PFSK-1 (cell line): ENCODE results near the gene AGFG2. TPM values are rescaled to one million over a fixed set of nuclear protein-coding genes. Genes with fewer than 3 reads are reported as not detected.

Source experiments
- FOXP2 ChIP-seq: optimal IDR thresholded peaks from 2 replicates; pipeline ENCODE3; 2011; ENCODE audit warnings: borderline replicate concordance, control low read depth, inconsistent platforms; ENCODE audit not compliant: insufficient read depth; ENCODE audit errors: extremely low read length, extremely low read depth
- POLR2AphosphoS5 ChIP-seq: IDR thresholded peaks from 2 replicates; pipeline ENCODE4 v1.6.1; 2012; ENCODE audit warnings: low read depth, mild to moderate bottlenecking, control low read depth, low read length, moderate library complexity
- SIN3A ChIP-seq: IDR thresholded peaks from 2 replicates; pipeline ENCODE4 v1.6.1; 2012; ENCODE audit warnings: mild to moderate bottlenecking, low read length, moderate library complexity, borderline replicate concordance; ENCODE audit not compliant: insufficient read depth
- TAF1 ChIP-seq: IDR thresholded peaks from 2 replicates; pipeline ENCODE4 v1.6.1; 2012; ENCODE audit warnings: low read length, control low read depth, borderline replicate concordance; ENCODE audit not compliant: insufficient read depth
- polyA plus RNA-seq: library from polyadenylated mRNA; unstranded; fragments of >200 nt; gene quantifications from one replicate; pipeline ENCODE4 v1.2.1, GENCODE V29; 2012; ENCODE audit warnings: low read depth, missing spikeins; ENCODE audit not compliant: insufficient read length
- TF ChIP-seq, protein P1 (sequence below), 2 experiments: IDR thresholded peaks; 2 replicates each; pipeline versions ENCODE4 v1.6.1 to v1.8.0; 2011 to 2012; ENCODE audit warnings: low read depth in 2 of 2, low read length in 2 of 2, control low read depth in 1 of 2, inconsistent platforms in 1 of 2, mild to moderate bottlenecking in 1 of 2, moderate library complexity in 1 of 2; ENCODE audit not compliant: insufficient read depth in 1 of 2

AGFG2 gene, protein sequence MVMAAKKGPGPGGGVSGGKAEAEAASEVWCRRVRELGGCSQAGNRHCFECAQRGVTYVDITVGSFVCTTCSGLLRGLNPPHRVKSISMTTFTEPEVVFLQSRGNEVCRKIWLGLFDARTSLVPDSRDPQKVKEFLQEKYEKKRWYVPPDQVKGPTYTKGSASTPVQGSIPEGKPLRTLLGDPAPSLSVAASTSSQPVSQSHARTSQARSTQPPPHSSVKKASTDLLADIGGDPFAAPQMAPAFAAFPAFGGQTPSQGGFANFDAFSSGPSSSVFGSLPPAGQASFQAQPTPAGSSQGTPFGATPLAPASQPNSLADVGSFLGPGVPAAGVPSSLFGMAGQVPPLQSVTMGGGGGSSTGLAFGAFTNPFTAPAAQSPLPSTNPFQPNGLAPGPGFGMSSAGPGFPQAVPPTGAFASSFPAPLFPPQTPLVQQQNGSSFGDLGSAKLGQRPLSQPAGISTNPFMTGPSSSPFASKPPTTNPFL
- polyA plus RNA-seq, result 29.7 TPM

DNA sequence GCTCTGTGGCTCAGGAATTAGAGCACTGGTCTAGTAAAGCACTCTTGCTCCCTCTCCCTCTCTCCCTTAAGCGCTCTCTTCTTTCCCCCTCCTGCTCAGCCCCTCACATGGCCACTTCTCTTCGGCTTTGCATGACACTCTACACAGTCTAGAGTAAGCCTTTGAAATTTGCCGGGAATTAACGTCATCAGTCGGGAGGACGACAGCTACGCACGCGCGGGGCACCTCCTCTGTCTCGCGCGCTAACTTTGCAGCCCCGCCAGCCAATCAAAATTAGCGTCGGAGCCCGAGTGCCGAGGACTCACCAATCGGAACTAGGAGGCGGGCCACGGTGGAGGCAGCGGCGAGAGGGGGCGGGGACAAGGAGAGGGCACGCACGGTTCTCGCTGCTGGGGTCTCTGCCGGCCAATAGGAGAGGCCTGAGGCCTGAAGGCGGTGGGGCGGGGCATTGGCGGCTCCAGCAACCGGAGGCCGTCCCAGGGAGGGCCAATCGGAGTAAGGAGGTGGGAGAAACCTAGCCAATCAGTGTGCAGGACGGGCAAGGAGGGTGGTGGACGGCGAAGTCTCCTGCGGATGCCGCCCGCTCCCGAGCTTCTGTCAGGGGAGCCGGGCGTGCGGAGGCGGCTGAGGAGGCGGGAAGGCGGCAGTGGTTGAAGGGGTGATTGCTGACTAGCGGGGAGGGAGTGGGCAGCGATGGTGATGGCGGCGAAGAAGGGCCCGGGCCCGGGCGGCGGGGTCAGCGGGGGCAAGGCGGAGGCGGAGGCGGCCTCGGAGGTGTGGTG is at the start of gene AGFG2:
TSS of gene AGFG2 (plus strand) at position 550 of the 782 bp plus-strand sequence. CDS start at position 694, 144 bp downstream.
- TF ChIP-seq FOXP2, result no peak
- TF ChIP-seq SIN3A, result peak; percentile 97
- TF ChIP-seq POLR2AphosphoS5, result peak; percentile 73
- peak; percentile 65 for TF ChIP-seq TAF1
- TF ChIP-seq, protein P1, sequence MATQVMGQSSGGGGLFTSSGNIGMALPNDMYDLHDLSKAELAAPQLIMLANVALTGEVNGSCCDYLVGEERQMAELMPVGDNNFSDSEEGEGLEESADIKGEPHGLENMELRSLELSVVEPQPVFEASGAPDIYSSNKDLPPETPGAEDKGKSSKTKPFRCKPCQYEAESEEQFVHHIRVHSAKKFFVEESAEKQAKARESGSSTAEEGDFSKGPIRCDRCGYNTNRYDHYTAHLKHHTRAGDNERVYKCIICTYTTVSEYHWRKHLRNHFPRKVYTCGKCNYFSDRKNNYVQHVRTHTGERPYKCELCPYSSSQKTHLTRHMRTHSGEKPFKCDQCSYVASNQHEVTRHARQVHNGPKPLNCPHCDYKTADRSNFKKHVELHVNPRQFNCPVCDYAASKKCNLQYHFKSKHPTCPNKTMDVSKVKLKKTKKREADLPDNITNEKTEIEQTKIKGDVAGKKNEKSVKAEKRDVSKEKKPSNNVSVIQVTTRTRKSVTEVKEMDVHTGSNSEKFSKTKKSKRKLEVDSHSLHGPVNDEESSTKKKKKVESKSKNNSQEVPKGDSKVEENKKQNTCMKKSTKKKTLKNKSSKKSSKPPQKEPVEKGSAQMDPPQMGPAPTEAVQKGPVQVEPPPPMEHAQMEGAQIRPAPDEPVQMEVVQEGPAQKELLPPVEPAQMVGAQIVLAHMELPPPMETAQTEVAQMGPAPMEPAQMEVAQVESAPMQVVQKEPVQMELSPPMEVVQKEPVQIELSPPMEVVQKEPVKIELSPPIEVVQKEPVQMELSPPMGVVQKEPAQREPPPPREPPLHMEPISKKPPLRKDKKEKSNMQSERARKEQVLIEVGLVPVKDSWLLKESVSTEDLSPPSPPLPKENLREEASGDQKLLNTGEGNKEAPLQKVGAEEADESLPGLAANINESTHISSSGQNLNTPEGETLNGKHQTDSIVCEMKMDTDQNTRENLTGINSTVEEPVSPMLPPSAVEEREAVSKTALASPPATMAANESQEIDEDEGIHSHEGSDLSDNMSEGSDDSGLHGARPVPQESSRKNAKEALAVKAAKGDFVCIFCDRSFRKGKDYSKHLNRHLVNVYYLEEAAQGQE (IDR thresholded peaks at IDR 0.05; ENCODE audit: insufficient read depth in 1 of 2, low read depth in 2 of 2, low read length in 2 of 2), result no peak

DNA sequence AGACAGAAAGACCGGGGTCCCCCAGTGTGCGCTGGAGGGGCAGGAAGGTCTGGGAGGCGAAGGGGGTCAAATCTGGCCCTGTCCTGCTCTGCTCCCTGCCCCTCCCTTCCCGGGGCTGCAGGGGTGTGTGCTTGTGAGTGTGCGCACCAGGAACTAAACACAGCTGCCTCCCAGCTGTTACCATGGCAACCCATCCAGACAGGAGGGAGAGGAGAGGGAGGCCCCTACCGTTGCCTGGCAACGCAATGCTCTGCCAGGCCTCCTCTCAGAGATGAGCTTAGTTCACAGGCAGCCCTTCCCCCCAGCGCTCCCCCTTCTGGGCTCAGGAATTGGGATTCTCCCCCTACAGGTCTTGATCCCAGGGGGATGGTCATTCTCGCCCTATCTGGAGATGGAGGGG is 49.2 kb upstream of the AGFG2 start:
- TF ChIP-seq, protein P1 (IDR thresholded peaks at IDR 0.05; ENCODE audit: insufficient read depth in 1 of 2, low read depth in 2 of 2, low read length in 2 of 2), result no peak
- TF ChIP-seq FOXP2, result peak; percentile 12

DNA sequence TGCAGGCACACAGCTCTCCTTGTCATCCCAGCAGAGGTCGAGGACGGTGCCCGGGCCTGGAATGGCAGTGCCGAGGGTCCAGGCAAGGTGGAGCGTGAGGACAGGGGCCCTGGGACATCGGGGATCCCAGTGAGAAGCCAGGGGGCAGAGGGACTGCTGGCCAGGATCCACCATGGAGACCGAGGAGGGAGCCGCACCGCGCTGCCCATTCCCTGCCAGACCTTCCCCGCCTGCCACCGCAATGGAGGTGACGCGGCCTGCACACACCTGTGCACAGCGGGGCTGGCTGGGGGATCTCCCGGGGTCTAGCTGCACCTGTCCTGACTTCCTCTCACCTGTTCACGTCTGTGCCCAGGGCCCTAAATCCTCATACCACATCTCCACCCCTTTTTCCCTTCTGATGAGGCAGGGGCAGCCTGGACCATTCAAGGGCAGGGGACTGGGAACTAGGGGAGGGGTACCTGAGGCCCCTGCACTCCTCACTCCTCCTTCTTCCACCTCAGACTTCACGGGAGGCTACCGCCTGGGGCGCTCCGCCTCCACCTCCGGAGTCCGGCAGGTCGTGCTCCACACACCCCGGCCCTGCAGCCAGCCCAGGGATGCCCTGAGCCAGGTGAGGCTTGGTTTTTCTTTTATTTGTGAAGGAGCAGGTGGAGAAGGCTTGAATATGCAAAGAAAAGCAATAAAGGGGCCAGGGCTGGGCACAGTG is 48.4 kb upstream of the AGFG2 start:
- TF ChIP-seq FOXP2 (no peak), SIN3A (no peak), TAF1 (no peak), POLR2AphosphoS5 (no peak)
- TF ChIP-seq, protein P1 (IDR thresholded peaks at IDR 0.05; ENCODE audit: insufficient read depth in 1 of 2, low read depth in 2 of 2, low read length in 2 of 2), result no peak

DNA sequence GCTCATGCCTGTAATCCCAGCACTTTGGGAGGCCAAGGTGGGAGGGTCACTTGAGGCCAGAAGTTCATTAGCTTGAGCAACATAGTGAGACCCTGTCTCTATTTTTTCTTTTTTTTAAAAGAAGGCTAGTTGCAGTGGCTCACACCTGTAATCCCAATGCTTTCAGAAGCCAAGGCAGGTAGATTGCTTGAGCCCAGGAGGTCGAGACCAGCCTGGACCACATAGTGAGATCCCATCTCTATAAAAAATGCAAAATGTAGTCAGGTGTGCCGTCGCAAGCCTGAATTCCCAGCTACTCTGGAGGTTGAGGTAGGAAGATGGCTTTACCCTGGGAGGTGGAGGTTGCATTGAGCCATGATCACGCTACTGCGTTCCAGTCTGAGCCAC is 47.8 kb upstream of the AGFG2 start:
- TF ChIP-seq FOXP2 (no peak), TAF1 (no peak), SIN3A (no peak), POLR2AphosphoS5 (no peak)
- TF ChIP-seq, protein P1 (IDR thresholded peaks at IDR 0.05; ENCODE audit: insufficient read depth in 1 of 2, low read depth in 2 of 2, low read length in 2 of 2), result no peak
